Measurements from ENCODE around the gene MAML3. TPM values are rescaled to one million over a fixed set of nuclear protein-coding genes. Genes with fewer than 3 reads are reported as not detected.

MAML3 gene
- total and polyA plus RNA-seq, 2 experiments from 2014 or later: 1.7 to 6.5 TPM

- Histone ChIP-seq H3F3A (replicated peaks; ENCODE audit: low read depth) (no peaks in the 10 kb centered on the region), H3K9me2 (ENCODE audit: insufficient read depth) (no peaks in the 10 kb centered on the region), H2AFZ (no peak overlapping the region), H3K36me3 (ENCODE audit: insufficient read depth) (no peaks in the 10 kb centered on the region), H3K27ac (ENCODE audit: low read depth) (peak overlapping the region; percentile 94), H4K20me1 (replicated peaks; ENCODE audit: insufficient read depth) (no peaks in the 10 kb centered on the region), H3K4me2 (peak overlapping the region; percentile 52), H3K27me3 (ENCODE audit: insufficient read depth) (no peaks in the 10 kb centered on the region), H3K4me3 (peak overlapping the region; percentile 42), H3K79me2 (replicated peaks; ENCODE audit: insufficient read depth) (no peaks in the 10 kb centered on the region), H3K4me1 (ENCODE audit: insufficient read depth) (peaks cover 41% of the 10 kb centered on the region)
- peaks cover 4% of the 10 kb centered on the region for H3K27me3 Mint-ChIP-seq (ENCODE audit: insufficient read depth, low read depth, poor library complexity)
- ATAC-seq: no peak
- H3K27ac Mint-ChIP-seq: peak overlapping the region; percentile 91
- peaks cover 57% of the 10 kb centered on the region for H3K4me1 Mint-ChIP-seq
- H3K4me3 Mint-ChIP-seq: peak overlapping the region; percentile 65
- H3K36me3 Mint-ChIP-seq (ENCODE audit: low read depth): no peaks in the 10 kb centered on the region
- TF ChIP-seq ZNF462 (CRISPR knock-in tag; IDR thresholded peaks at IDR 0.05) (no peak), REST (IDR thresholded peaks at IDR 0.05; ENCODE audit: unreplicated experiment) (no peak), ZNF114 (CRISPR knock-in tag; IDR thresholded peaks at IDR 0.05) (no peak), ZNF331 (CRISPR knock-in tag; IDR thresholded peaks at IDR 0.05; ENCODE audit: low read depth) (no peak), EZH2 (IDR thresholded peaks at IDR 0.05; ENCODE audit: low read depth, unreplicated experiment) (no peak), POLR2AphosphoS5 (IDR thresholded peaks at IDR 0.05; ENCODE audit: low read depth) (no peak), CREB1 (CRISPR knock-in tag; IDR thresholded peaks at IDR 0.05; ENCODE audit: low read depth) (no peak)
- no peaks in the 10 kb centered on the region for H3K9me3 Mint-ChIP-seq
- no peak for DNase-seq (ENCODE audit: low spot score)
Measured at GRCh38 chr4:140048419-140048995, 105.5 kb downstream of the MAML3 start.
